HG02938 (cell line): ENCODE measurements around the gene OGA.

Experiments used
- ATAC-seq: cut with Tn5 transposase; IDR thresholded peaks from one replicate; pipeline ENCODE4 v1.9.1; 2021; ENCODE audit warnings: mild to moderate bottlenecking, moderate library complexity; ENCODE audit not compliant: unreplicated experiment

OGA gene

DNA sequence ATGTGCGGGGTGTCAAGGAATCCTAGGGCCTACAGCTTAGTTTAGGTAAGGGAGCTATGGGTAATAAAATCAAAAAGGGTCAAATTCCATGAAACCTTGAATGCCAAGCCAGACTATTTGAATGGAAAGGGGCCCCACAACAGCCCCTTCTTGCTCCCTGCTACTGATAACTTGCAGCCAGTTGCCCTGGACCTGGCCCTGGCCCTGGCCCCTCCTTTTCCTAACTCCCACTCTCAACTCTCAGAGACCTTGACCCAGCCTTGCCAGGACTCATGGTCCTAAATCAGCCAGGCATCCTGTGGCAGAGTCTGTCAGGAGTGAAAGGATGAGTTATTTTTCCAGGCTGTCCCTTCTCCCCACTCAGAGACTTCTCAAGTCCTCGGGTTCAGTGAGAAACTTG is 19.5 kb upstream of the OGA start:
- no peak for ATAC-seq

DNA sequence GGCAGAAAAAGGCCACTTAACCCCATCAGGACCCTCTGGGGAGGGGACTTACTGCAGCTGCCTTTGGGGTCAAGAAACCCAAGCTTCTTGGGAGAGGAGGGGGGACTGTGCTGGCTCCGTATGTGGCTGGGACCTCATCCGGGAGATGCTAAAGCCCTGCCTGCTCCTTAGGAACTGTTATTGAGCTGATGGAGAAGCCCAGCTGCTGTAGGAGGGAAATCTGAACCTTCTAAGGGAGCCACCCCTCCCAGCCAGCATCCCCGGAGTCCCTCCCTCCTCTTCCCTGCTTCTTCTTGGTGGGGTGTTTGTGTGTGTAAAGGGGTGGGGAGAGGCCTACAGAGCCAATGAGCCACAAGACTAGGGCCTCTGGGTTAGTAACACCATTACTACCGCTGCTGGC is 17.1 kb upstream of the OGA start:
- ATAC-seq, result no peak

DNA sequence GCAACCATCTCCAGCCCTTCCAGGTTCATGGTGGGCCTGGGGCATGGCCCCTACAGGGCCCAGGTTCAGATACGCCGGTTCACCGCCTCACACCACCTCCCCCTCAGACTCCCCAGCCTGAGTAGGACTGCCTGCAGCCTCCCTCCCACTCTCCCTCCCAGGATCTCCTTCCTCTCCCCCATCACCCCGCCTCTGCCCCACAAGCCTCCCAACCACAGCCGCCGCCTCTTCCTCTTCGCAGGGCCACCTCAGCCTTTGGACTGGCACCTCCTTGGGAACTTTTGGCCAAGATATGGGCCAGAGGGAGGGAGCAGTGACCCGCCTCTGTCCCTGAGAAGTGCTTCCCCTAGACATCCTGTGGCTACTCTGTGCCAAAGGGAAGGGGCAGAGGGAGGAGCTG is 16.1 kb upstream of the OGA start:
- no peak for ATAC-seq

DNA sequence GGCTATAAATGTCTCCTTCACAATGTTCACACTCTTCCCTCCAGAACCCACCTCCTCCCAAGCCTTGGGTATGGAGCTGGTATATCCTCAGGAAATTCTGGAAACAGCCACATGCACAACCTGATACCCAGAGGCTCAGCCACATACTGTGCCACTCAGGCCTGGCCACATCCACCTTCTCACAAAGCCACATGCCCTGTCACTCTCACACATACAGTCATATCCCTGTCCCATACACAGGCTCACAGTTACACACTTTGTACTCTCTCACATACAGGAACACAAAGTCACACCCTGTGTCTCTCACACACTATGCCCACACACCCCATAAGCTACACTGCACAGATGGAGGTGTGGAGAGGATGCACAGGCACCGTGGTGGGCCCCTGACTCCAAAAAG is 15.2 kb upstream of the OGA start:
- ATAC-seq, result no peak

GRCh38 chr10:101832325-101832771 is 14.1 kb upstream of the OGA start:
- ATAC-seq, result no peak

GRCh38 chr10:101831169-101831811 is 13.0 kb upstream of the OGA start:
- ATAC-seq, result no peak

GRCh38 chr10:101830322-101831168 is 12.3 kb upstream of the OGA start:
- peak; percentile 56 for ATAC-seq

DNA sequence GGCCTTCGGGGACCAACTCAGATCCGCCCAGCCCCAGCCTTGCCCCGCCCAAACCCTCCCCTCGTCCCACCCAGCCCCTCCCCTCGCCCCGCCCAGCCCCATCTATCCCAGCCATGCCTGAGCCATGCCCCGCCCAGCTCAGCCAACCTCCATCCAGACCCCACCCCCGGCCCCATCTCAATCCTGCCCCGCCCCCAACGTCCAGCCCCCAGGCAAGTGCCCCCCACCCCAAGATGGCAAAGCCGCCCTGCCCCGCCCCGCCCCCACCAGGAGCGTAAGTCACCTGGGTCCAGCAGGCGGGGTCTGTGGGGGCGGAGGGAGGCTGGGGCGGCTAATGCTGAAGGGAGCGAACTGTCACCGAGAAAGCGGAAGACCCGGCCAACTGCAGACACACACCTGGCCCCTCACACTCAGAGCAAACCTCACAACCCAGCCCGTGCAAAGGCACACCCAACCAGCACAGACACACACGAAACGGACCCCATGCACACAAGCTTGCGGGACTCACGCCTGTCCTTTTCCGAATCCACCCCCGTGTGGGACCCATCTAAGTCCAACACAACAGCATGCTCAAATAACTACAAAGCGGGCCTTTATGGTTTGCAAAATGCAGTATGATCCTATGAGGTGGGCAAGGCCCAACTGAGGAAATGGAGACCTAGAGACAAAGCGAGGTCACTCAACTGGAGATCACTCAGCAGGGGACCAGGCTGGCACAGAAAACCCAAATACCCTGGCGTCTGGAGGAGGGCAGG is 11.5 kb upstream of the OGA start:
- ATAC-seq, result peak; percentile 21

DNA sequence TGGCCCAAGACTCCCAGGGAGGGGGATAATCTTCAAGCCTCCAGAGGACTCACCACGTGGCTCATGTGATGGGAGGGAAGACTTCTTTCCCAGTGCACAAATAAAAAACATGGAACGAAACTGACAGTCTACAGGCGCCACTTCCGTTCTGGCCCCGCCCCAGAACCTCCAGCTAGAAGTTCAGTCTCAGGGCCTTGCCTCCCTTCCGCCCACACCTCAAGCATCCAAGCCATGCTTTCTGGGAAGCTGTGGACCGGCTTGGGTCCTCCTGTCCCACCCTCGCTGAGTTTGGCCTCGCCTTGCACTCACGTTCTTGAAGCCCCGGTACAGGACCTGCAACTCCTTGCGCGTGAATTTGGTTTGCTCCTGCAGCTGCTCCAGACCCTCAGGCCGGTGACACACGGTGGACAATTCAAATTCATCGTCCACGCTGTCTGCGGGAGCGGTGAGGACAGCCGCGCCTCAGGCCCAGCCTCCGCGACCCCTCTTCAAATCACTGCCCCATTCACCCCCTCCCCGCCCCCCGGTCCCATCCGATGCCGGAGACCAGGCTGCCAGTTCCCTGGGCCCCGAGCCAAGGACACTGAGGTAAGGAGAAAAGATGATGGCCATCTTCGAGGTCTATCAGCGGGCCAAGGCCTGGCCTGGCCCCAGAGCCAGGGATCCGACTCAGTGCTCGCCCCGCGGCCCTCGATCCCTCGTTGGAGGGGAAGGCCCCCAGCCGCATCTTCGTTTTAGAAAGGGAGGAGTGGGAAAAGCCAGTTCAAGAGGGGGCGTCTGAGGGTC is 10.7 kb upstream of the OGA start:
- ATAC-seq, result no peak

DNA sequence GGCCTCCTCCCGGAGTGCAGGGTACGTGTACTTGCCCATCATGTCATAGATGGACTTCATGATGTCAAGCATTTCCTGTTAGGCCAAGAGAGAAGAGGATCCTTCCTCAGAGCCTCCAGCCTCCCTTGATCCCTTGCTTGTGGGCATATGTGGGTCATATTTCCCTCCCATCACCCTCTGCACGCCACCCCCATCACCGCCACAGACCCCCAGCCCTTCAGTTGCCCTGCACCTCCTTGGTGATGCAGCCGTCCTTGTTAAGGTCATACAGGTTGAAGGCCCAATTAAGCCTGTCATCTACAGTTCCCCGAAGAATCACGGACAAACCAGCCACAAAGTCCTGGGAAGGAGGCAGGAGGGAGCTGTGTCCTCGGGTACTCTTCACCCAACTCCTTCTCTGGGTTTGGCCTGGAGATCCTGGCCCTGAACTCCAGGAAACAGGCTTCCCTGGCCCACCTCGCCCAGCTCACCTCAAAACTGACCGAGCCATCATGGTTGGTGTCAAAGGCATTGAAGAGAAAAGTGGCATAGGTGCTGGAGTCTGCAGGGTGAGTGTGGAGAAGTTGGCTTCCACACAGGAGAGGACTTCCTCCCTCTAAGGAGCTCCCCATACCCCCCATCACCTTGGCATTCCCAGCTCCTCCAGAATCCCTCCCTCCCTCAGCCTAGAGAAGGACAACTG is 9.8 kb upstream of the OGA start:
- ATAC-seq, result no peak

DNA sequence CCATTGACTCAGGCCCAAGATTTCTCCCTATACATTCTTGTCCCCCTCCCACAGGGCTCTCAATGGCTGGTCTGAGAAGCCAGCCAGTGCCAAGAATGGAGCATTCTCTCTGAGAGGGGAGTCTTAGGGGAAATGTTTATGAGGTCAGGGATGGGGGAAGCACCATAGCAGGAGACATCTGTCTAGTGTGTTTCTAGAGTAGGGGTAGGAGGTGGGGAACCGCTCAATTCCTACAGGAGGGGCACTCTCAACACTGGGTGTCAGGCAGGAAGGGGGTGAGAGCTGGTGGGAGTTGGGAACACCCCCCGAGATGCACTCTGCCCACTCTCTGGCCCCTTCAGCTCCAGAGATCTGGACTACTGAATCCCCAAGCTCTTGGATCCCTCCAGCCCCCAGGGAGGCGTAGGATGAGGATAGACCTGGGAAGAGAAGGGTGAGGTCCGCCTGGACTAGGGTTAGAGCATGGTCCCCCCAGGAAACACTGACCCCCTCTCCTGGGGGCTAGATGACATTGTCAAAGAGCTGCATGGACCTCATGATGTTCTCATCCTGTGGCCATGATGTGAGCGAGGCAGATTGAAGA is 8.7 kb upstream of the OGA start:
- ATAC-seq, result no peak

DNA sequence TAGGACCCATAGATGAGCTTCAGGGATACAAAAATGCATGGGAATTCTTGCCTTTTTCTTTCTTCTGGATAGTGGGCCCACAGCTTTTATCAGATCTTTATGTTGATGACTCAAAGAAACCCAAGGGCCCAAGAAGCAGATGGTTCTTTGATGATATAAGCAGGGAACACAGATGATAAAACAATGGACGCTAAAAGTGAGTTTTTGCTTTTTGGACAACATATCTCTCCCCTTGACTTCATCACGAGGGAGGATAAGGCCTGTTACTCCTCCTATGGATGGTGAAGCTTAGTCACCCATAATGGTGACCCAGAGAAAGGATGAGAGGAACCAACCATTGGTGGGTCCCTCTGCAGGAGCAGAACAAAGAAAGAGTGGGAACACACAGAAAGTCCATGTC is 6.5 kb upstream of the OGA start:
- no peak for ATAC-seq

DNA sequence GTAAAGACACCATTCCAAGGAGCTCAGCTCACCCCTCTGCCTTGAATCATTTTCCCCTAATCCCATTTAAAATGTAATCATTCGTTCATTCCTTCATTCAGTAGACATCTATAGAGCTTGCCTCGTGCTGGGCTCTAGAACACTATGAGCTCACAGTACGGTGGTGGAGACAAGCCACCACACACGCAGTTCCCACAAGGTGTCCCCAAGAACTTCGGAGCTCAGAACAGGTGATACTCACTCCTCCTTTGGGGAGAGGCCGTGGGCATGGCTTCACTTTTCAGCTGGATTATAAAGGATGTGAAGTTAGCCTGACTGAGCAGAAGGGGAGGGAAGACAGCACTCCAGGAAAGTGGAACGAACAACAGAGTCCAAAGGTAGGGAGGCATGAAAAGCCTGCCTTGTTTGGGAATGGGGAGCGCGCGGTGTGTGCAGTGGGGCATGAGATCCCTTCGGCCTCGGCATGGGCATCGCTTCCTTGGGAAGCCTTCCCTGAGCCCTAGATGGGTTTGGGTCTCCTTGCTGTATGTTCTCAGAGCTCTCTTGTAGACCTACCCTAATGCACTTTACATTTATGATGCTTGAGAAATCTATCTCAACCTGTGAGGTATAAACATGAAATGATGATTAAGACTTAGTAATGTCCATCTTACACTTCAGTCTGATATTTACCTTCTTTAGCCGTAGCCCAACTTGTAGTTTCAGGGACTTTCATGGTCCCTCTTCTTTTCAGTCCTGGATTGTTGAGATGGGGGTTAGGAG is 809 bp upstream of the OGA start:
- ATAC-seq, result peak; percentile 9

- no peak for ATAC-seq
These were observed 716 bp downstream of the OGA start for GRCh38 chr10:101817337-101818118.

- no peak for ATAC-seq
These were observed 1.3 kb downstream of the OGA start for GRCh38 chr10:101816913-101817336.

DNA sequence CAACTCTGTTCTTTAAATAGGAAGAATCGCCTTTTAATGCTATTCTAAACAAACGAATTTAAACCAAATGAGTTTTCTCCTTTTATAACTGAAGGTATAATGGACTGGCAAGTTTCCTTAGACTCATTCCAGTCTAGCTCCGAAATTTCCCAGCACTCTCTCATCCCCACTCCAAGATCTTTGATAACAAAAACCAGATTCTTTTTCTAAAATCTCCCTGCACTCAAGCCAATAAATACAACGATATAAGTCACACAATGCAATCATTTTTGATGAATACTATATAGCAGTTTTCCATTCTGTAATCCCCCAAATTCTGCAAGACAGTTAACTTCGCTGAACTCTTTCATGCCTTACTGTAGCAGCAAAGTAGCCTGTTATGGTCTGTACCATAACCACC is 1.9 kb downstream of the OGA start:
- no peak for ATAC-seq

- ATAC-seq, result no peak
These were observed 3.7 kb downstream of the OGA start for GRCh38 chr10:101814466-101815071.

- ATAC-seq, result no peak
These were observed 5.6 kb downstream of the OGA start for GRCh38 chr10:101812606-101813005.
